NCI-H2171 (cell line): Measurements from ENCODE around the gene FTCD.

Experiments used
- DNase-seq: peaks from one replicate; lab custom pipeline; 2025; lab: John Stamatoyannopoulos, UW

FTCD gene

DNA sequence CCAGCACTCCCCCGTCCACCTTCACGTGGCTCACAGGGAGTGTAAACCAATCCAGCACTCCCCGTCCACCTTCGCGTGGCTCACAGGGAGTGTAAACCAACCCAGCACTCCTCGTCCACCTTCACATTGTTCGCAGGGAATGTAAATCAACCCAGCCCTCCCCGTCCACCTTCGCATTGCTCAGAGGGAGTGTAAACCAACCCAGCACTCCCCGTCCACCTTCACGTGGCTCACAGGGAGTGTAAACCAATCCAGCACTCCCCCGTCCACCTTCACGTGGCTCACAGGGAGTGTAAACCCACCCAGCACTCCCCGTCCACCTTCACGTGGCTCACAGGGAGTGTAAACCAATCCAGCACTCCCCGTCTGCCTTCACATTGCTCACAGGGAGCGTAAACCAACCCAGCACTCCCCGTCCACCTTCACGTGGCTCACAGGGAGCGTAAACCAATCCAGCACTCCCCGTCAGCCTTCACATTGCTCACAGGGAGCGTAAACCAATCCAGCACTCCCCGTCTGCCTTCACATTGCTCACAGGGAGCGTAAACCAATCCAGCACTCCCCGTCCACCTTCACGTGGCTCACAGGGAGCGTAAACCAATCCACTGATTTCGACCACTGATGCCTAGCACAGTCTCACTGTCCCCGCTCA, 14.9 kb downstream of the FTCD start:
- peak; percentile 47 for DNase-seq

DNA sequence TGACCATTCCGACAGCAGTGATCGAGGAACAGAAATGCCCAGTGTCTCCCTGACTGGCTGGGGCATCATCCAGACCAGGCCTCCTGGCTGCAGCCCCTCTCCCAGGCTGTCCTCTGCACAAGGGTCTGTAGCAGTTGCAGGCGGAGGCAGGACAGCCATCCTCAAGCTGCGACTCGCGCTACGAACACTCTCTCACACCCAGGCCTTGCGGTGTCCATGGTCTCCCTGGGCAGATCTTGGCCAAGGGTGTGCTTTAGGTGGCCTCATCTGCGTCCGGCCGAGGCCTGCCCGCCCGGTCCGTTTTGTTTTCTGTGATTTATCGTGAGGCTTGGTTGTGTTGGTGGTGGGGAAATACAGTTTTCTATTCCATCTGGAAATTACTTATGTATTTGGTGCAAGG, 15.7 kb downstream of the FTCD start:
- DNase-seq: no peak

DNA sequence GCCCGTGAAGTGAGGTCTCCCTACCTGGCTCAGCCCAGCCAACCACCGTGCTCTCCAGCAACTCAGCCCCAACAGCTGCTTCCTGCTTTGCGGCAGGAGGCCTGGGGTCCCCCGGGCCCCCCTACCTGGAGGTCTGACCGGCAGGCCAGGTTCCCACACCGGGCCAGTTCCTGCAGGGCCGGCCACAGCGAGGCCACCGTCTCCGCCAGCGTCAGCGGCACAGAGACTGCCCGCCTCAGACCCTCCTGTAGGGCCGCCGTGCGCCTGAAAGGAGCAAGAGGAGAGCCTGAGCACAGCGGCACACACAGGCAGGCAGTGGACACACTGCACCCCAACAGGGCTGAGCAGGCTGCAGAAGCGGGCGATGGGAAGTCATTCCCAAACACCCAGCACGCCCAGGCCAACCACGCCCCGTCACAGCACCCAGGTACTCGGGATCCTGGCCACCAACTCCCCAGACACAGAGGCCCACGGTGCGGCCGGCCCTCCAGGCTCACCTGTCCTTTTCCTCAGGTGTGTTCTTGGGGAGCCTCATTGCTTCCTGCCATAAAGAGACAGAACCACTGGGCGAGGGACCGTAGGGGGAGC, 16.9 kb downstream of the FTCD start:
- no peak for DNase-seq

DNA sequence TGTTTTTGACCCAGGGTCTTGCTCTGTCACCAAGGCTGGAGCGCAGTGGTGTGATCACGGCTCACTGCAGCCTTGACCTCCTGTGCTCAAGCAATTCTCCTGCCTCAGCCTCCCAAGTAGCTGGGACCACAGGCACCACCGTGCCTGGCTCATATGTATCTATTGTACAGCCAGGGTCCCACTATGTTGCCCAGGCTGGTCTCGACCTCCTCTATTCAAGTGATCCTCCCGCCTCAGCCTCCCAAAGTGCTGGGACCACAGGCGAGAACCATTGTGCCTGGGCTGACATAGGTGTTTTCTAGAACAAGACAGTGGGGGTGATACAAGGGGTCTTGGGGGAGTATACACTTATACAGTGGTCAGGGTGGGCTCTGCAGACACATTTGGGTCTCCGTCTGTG, 17.5 kb downstream of the FTCD start:
- DNase-seq: no peak

DNA sequence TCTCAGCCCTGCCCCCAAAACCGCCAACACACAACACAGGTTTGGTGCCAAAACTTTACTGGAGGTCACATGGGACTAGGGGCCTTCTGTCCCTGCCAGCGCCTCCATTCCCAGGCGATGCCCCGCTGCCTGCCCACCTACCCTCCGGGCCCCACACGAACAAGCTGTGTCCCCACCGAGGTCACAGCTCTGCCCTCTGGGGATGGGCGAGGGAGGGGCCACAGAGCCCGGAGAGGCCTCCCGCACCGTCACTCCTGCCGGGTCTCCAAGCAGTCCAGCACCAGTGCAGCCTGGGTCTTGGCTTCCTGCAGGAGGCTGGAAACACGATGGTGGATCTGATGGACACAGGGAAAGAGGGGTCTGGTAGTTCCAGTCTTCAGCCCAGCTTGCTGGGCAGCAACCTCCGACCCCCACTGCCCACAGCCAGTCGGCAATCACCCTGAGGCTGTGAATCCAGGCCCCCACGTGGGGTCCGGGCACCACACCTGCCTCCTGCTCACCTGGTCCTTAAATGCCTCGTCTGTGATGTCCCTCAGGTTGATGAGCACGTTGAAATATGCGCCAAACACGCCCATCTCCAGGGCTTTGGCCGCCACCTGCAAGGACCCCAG, 18.5 kb downstream of the FTCD start:
- DNase-seq: no peak

DNA sequence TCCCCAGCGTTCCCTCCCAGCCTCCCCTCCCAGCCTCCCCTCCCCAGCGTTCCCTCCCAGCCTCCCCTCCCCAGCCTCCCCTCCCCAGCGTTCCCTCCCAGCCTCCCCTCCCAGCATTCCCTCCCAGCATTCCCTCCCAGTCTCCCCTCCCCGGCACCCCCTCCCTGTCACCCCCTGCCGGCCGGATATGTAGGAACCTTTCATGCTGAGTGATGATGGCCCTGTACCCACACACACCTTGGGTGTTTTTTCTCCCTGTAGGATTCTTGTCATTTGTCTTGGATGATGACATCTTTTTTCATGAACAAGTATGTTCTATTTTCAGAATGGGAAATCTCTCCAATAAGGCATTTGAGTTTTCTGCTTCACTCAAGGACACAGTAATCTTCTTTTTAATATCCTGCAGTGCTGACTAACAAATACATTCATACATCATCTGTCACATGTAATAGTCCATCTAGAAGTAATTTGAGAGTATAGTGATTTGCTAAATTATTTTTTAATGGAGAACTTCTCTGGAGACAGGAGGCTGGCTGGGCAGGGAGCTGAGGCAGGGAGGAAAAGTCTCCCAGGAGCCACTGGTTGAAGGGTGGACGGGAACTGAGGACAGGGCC, 19.5 kb downstream of the FTCD start:
- DNase-seq: no peak

DNA sequence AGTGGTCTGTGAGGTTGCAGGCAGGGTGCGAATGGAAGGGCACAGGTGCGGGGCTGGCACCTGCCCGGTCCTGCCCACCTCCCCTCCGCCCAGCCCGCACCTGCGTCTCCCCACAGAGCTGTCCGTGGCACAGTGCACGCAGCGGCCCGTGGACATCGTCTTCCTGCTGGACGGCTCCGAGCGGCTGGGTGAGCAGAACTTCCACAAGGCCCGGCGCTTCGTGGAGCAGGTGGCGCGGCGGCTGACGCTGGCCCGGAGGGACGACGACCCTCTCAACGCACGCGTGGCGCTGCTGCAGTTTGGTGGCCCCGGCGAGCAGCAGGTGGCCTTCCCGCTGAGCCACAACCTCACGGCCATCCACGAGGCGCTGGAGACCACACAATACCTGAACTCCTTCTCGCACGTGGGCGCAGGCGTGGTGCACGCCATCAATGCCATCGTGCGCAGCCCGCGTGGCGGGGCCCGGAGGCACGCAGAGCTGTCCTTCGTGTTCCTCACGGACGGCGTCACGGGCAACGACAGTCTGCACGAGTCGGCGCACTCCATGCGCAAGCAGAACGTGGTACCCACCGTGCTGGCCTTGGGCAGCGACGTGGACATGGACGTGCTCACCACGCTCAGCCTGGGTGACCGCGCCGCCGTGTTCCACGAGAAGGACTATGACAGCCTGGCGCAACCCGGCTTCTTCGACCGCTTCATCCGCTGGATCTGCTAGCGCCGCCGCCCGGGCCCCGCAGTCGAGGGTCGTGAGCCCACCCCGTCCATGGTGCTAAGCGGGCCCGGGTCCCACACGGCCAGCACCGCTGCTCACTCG, 23.3 kb downstream of the FTCD start:
- no peak for DNase-seq

DNA sequence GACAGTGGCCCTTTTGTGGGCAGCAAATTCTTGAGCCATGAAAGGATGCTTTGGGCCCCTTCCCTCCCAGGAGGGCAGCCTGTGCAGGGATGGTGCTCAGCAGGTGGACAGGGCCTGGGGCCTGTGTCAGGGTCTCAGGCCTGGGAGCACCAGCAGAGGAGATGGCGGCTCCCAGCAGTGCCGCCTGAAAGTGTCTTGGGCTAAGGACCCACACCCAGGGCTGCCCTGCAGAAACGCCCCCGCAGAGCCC, 23.9 kb downstream of the FTCD start:
- no peak for DNase-seq

DNA sequence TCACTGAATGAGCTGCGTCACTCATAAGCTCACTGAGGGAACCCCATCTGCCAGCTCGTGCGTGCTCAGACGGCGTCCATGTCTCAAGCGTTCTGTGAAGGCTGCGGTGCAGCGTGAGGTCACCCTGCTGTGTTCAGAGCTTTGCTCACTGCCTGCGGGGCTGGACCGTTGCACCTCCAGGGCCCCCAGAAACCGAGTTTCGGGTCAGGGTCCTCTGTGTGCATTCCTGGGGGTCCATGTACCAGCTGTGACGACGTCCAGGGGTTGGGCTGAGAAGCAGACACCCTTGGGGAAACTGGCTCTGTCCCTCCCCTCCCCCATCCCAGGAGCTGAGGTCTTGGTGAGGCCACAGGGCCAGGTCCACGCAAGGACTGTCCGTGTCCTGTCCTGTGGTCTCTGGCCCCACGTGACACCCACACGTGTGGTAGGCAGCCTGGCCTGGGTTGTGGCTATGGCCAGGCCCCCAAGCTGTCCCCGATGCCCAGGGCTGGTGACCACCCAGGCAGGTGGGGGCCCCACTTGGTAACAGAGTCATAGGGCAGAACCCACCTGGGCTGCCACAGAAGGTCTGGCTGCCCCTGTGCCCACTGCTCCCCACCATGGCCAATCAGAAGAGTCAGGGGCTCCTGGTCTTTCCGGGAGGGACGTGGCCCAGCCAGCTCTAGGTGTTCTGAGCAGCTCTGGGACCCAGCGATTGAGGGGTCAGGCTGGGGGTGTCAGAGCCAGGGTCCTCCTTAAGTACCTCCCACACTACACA, 24.4 kb downstream of the FTCD start:
- DNase-seq: no peak

DNA sequence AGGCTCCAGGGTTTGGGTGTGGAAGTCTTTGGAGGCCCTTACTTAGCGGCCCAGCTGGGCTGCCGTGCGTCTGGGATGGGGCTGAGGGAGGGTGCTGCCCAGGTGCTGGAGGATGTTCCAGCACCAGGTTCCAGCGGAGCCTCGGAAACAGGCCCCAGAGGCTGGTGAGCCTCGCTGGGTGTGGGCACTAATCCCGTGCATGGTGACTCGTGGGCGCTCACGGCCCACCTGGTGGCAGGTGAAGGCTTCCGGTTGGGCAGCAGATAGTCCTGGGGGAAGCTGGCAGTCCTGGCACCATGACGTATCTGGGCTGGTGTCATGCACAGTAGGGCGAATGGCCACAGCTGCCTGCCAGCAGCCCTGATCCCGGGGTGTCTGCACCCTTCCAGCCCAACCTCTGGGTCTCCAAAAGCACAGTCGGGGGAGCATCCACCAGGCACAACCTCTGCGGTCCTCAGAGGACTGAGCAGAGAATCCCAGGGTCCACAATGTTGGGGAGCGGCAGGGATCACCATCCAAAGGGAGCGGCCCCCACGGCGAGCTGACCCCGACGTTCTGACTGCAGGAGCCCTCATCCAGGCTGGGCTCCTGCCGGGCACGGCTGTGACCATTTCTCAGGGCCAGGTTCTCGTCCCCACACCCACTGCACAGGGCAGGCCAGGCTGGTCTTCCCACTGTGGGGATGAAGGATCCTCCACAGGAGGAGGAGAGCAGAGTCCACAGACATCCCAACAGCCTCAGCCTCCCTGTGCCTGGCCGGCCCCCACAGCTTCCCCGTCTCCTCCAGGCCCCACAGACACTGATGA, 25.3 kb downstream of the FTCD start:
- no peak for DNase-seq

DNA sequence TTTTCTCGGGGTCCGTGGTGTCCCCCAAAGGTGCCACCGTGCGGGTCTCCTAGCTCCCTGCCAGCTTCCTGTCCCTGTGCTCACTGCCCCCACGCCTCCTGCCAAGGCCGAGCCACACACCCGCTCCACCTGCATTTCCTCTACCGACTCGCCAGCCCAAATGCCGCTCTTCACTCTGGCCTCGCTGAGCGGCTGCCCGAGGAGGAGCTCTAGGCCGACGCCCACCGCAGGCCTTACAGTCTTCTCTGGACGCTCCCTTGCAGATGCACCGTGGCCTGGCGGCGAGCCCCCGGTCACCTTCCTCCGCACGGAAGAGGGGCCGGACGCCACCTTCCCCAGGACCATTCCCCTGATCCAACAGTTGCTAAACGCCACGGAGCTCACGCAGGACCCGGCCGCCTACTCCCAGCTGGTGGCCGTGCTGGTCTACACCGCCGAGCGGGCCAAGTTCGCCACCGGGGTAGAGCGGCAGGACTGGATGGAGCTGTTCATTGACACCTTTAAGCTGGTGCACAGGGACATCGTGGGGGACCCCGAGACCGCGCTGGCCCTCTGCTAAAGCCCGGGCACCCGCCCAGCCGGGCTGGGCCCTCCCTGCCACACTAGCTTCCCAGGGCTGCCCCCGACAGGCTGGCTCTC, 26.3 kb downstream of the FTCD start:
- no peak for DNase-seq

DNA sequence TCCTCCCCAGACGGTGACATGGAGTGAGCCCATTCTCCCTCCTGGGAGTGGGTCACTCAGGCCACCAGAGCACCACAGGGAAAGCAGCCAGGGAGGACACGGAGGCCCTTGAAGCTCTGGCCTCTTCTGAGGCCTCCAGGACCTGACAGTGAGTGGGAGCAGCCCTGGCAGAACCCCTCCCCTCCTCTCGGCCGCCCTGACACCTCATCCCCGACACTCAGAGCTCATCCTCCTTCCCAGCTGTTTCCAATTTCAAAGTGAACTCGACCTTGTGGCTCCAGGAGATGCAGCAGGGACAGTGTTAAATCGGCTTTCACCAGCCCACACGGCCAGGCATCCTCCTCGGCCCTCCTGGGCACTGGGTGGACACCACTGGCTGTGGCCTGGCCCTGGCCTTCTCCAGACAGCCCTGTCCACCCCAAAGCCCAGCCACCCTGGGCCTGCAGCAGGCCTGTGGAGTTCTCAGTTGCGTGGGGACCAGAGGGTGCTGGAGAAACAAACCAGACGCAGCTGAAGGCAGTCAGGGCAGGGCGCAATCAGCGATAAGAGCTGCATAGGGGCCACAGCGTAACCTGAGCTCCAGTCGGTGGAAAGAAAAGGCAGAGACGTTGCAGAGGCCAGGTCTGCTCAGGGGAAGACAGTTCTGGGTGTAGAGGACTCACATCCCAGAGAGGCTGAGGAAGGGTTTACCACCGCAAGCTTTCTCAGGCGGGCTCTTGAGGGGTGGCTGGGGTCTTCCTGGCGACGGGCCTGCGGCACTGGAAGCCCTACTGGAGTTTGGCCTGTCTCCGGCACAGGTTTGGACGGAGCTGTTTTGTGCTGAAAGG, 27.1 kb downstream of the FTCD start:
- DNase-seq: no peak

DNA sequence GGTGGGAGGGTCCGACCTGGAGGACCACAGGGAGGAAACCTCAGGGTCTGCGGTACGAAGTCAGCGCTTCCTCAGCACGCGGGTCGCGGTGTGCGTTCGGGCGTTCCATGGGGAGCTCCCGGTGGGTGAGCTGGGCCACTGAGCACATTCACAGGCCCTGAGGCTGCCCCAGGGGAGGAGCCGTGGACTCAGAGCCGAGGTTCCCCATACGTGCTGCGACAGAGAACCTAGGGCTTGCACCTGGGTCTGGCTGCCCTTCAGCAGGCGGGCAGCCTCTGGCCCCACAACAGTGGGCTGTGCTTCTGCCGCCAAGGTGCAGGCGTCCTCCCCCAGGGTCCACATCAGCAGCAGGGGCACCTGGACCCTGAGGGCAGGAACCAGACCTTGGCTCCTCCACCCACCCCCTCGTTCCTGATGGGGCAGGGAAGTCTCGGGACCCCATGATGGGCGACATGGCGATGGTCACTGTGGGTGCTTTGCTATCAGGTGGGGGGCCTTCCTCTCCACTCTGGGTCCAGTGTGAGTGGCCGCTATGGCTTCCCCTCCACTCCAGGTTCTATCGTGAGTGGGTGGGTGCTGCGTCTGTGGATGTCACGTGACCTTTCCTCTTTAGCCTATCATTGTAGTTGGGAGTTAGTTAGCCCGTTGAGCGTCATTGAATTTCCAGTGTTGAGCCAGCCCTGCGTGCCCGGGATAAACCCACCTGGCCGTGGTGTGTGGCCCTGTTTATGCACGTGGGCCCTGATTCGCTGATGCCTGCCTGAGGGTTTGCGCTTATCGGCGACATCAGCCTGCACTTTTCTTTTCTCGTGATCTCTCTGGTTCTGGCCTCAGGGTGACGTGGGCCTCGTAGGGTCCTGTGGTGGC, 27.9 kb downstream of the FTCD start:
- no peak for DNase-seq

DNA sequence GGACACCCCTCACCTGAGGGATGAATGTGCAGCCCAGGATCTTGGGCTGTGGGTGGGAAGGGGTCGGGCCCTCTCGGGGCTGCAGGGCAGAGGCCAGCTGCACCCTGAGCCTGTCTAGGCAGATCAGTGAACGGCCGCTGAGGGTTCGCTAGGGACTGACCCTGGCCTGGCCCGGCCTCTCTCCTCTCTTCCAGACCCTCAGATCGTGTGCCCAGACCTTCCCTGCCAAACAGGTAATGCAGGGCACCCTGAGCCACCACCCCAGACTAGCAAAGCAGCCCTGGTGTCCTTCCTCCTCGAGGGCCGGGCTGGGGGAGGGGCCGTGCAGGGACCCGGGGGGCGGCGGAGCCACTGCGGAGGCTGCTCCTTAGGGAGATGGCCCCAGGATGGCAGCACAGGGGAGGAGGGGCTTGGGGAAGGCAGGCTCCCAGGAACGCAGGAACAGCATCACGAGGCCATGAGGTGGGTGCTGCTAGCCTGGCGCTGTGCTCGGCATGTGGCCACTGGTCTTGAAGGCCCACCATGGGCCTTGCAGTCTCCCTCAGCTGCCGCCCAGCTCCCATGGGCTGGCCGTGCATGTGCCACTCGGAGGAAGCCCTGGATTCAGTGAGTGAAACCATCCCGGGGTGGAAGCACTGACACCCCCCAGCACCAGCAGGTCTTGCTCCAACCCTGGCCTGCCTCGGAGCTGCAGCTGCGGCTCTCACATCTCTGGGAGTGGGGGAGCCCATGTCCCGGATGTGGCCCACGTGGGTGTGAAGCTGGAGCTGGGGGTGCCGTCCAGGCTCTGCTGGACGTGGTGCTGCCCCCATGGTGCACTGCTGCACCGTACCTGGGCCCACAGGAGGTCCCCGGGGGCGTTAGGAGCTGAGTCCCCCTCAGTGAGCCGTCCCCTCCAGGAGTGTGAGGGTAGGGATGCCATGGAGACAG, 28.8 kb downstream of the FTCD start:
- DNase-seq: no peak

DNA sequence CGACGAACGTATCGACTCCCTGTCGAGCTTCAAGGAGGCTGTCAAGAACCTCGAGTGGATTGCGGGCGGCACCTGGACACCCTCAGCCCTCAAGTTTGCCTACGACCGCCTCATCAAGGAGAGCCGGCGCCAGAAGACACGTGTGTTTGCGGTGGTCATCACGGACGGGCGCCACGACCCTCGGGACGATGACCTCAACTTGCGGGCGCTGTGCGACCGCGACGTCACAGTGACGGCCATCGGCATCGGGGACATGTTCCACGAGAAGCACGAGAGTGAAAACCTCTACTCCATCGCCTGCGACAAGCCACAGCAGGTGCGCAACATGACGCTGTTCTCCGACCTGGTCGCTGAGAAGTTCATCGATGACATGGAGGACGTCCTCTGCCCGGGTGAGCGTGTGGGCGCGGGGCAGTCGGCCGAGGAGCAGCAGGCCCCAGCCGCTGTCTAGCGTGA, 29.5 kb downstream of the FTCD start:
- no peak for DNase-seq

DNA sequence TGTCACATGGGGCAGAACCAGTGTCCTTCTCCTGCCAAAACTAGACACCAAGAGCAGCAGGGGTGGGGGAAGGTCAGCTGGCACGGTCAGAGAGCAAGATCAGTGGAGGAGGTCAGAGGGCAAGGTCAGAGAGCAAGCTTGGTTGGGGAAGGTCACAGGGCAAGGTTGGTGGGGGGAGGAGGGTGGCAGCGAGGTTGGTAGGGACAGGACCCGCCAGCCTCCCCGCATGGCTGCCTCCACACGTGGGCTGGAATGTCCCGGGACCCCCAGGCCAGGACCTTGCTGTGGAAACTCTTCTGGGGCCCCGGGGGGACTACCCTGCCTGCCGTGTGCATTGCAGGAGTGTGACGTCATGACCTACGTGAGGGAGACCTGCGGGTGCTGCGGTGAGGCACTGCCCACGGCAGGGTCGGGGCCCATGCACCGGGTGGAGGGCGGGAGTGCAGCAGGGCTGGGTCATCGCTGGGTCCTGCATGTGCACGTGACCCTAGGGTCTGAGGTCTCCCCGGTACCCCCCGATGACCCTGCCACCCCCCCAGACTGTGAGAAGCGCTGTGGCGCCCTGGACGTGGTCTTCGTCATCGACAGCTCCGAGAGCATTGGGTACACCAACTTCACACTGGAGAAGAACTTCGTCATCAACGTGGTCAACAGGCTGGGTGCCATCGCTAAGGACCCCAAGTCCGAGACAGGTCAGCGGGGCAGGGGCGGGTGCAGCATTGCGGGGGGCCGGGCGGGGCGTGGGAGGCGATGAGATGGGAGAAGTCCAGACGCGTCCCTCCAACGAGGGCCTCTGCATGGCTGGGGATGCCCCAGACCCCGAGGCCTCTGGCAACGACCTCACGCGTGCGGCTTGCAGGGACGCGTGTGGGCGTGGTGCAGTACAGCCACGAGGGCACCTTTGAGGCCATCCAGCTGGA, 30.2 kb downstream of the FTCD start:
- no peak for DNase-seq
